HG02943 (cell line): ENCODE results near the gene HTR1B.

ENCODE experiments used
- ATAC-seq: cut with Tn5 transposase; IDR thresholded peaks from one replicate; pipeline ENCODE4 v1.9.1; 2021; ENCODE audit warnings: mild to moderate bottlenecking, low read depth, moderate library complexity; ENCODE audit not compliant: unreplicated experiment

Gene HTR1B, protein sequence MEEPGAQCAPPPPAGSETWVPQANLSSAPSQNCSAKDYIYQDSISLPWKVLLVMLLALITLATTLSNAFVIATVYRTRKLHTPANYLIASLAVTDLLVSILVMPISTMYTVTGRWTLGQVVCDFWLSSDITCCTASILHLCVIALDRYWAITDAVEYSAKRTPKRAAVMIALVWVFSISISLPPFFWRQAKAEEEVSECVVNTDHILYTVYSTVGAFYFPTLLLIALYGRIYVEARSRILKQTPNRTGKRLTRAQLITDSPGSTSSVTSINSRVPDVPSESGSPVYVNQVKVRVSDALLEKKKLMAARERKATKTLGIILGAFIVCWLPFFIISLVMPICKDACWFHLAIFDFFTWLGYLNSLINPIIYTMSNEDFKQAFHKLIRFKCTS

DNA sequence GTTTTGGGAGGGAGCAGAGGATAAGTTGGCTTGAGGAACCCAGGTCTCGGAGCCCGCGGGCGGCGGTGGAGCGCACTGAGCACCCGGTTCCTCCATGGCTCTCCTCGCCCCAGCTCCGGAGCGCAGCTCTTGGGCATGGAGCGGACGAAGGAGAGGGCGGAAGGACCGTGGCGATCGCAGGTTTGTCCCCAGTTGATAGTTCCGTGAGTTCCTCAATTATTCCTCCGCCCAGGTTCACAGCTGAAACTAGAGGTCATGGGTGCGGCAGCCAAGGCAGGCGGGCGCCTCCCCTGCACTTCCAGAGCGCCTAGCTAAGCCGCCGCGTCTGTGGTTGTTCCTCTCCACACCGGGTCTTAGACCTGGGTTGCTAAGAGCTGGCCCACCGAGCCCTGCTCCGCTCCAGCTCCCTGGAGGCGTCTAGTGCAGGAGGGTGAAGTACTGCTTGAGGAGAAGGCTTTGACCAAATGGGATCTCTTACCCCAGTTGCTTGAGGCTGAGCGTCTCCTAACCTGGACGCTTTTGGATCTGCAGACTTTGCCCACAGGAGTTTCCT, at the start of gene HTR1B:
HTR1B (minus strand) TSS at position 184 of the 553 bp plus-strand sequence; CDS start at position 96, 88 bp downstream.
- no peak for ATAC-seq

DNA sequence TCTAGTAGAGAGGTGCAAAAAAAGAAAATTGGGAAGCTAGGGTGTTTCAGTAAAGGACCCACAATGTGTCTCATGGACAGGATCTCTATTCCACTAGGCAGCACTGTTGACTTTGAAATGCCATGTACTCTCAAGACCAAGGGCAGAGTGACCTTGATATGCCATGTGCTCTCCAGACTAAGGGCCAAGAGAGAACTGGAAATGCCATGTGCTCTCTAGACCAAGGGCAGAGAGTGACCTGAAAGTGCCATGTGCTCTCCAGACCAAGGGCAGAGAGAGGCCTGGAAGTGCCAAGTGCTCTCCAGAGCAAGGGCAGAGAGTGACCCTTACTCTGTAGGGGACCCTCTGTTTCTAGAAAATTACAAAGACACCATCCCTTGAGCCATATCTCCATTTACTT, 49.3 kb upstream of the HTR1B start:
- ATAC-seq: no peak

DNA sequence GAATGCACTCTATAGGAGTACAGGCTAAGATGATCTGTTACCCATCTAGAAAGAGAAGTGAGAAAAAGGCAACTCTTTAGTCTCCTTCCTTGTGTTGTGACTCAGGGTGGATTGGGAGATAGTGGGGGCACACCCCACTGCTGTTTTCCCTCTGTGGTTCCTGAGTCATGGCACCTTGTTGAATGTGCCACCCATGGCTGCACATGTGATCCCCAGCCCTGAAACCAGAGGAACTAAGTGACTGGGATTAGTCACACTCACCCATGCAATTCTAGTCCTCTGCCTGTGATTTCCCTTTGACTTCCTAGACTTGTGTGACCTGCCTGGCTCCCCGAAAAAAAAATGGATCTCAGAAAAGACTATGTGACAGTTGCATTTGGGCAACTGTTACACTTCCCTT, 48.6 kb upstream of the HTR1B start:
- no peak for ATAC-seq

DNA sequence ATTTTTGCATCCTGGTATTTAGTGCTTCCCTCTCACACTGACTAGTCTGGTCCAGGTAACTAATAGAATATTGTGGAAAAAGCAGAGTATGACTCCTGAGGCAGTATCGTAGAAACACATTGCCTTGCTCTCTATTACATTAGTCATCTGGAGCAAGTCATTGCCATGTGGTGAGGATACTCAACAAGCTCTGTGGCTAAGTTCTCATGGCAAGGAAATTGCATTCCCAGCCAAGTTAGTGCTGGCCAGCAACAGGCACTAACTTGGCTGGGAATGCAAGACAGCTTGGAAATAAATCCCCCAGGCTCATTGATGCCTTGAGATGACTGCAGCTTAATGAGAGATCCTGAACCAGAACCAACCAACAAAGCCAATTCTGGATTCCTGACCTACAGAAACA, 39.7 kb upstream of the HTR1B start:
- no peak for ATAC-seq

DNA sequence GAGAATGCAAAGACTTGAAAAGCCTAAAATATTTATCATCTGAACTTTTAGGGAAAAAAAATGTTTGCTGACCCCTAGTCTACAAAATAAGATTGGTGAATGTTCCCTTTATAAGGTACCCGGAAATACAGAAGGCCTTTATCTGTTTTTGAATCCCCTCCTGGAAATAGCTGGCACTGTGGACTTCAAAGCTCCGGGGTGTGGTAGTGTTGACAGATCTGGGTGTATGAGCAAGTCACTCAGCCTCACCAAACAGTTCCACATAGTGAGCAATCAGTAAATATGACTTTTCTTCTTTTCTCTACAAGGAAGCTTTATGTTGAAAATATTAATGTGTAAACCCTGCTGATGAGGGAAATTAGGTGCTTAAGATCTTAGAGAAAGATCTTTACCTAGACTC, 29.2 kb upstream of the HTR1B start:
- ATAC-seq: no peak

DNA sequence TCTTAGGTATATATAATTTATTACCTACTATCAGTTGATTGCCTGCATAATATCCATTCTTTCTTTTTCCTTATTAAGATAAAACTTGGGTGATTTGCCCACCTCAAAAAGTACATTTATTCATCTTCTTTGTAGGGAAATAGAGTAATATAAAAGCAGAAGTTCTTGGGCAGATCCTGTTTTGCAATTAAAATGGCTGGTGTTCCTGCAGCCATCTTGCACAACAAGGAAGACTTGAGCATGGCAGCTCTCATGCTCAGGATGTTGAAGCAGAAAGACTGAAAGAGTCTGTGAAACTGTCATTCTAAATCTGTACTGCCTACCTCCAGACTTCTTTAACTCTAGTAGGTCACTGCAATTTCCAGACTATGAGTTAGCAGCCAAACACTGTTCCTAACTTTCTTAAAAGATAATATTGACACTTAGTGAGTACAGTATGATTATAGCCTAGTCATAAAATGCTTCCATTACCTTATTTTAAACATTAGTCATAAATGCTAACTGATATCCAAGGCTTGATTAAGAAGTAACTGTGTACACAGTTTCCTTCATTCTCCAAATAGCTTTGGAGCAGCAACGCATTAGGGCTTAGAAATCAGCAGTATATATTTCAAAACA, 24.6 kb upstream of the HTR1B start:
- ATAC-seq: no peak

DNA sequence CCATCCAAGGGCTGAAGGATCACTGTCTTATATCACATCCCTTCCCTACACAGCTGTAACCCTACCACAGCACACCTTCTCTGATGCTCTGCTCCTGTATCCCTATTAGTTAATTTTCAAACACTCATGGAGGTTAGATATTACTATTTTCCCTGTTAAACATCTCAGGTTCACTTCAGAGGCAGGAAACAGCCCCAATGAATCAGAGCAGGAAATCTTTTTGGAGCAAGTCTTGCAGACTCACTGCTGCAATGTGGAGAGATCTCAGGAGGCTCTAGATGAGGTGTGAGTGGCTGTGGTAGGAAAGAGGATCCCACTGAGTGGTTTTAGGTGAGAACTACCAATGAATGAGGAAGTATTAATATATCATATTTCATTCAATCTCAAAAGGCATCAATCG, 19.7 kb upstream of the HTR1B start:
- no peak for ATAC-seq

DNA sequence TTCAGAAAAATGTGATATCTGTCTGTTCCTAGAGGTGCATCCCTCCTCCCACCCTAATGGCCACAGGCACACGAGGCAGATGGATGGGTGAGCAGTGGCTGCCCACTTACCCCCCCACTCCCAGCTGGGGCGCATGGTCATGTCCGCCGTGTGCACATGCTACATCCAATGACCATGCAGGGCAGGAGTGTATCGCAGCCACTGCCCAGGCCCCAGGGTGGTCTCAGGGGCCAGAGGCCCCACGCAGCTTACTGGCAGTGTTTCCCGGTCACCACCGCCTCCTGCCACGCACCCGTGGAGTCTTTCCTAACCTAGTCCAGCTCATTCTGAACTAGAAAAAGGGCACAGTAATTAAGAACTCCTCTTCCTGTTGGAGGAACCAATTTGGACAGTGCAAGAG, 11.7 kb upstream of the HTR1B start:
- ATAC-seq: no peak

DNA sequence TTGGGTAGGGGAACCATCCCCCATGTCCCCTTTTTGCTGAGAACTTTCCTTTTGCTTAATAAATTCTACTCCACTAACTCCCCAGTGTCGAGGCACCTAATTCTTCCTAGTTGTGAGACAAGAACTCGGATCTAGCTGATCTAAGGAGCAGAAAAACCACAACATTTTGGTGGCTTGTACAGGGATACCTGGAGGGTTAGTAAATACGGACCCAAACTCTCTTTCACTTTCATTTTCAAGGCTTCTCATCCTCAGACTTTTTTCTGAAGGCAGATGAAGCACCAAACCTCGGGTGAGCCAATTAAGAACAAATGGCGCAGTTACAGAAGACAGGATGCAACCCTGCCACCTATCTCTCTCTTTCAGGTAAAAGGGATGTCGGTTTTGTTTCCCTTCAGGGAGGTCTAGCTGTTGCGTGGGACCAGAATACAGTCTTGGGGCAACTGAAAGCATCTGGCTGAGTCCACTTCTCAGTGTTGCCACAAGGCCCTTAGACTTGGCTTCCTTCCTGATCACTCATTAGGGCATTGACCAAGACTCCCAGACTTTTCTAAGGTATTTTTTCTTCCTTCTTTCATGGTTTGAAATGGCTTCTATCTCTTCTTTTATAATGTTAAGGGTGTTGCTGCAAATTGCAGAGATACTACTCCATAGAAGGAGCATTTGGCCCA, 11.1 kb upstream of the HTR1B start:
- no peak for ATAC-seq

DNA sequence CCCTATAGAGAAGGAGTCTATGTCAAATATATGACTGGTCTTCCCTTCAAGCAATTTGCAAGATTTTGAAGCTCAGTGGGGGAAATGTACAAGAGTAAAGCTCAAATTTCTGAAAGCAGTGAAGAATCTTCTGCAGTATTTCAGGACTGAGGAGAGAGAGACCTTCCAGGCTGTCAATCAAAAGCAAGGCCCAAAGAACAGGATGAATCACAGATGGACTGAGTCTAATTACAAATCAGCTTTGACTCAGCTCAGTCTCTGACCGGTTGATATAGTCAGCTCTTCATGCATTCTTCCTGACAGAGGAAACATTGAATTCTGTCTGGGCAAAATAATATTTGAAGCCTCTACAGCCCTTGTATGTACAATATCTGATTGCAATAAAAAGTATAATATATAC, 7.7 kb upstream of the HTR1B start:
- ATAC-seq: no peak

DNA sequence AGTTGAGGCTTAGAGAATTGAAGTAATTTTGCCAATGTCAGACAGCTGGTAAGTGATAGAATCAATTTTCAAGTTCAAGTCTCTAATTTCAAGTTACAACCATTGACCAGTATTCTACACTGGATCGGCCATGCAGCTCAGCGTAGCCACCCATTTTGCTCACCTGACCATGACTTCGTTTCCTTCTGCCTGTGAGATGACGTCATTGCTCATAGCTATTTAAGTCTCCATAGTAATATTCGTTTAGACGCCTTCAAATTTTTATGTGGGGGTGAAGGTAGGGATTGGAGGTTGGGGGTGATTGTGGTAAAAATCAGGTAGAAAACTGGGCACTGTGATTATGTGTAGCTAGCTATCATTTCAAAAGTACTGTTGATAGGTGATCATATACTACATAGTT, 5.6 kb upstream of the HTR1B start:
- ATAC-seq: no peak

DNA sequence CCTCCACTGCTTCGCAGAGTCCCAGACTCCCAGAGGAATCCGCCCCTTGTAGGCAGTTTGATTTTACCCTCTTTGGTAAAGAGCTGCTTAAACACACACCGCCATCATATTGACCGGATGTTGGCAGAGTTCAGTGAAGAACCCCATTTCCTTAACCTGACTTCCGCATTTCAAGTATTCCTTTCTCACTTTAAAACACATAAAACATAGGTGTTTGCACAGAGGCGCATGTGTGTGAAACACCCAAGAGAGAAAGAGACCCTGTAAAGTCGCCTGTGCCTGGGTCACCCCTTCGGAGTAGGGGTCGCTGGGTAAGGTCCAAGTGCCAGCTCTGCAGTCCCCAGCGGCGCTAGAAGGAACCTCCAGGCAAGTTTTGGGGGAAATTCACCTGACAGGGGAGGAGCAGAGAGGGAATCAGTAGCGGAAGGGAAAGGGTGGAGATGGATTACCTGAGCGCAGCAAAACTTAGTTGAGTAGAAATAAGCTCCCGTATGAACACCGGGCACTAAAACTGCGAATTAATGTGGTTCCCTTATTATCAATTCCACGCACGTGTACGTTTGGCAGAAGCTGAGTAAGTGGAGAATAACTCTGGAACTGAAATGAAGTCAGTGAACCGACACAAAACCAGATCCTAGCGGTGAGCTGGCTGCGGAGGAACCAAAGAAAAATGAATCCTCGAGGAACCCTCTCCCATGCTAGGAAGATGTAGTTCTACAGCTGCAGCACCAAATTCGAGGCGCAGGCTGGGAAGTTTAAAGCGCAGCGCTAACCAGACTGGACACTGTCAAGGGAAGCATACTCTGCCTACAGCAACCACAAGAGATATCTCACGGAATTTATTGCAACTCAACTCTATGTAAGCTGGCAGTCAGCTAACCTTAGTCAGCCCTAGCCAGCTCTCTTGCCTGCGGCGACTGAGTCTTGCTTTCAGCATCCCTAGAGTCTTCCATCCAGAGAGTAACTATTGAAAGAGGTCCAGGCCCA, 3.5 kb upstream of the HTR1B start:
- peak; percentile 82 for ATAC-seq

DNA sequence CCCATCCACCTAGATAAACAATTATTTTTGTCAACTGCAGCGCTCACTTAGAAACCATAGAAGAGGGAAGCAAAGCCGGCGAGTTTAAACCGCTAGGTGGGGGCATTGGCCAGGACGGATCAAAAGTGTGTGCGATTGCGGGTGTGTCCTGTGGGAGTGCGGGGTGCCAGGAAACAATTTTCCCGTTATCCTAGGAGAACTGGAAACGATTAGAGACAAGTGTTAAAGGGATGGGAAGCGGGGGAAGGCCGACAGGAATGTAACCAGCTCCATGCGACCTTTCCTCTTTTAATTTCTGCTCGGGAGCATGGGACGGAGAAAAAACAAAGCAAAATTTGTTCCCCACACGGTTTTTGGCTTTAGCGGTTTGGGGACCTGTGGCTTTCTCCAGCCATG, 2.8 kb upstream of the HTR1B start:
- peak; percentile 93 for ATAC-seq

DNA sequence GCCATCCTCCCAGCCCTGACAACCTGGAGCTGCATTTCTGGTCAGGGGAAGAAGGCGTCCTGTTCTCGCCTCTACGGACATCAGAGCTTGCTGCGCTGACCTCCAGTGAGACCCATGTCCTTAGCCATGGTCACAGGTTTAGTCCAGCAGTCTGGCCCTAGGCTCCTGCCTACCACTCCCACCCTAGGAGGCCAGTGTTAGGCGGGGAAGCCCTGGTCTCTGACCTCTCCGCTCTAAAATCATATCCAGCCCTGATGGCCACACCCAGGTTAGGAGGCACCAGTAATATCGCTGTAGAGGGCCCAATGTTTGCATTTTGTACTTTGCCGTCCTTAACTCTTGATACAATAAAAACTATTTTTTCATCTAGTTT, 1.2 kb upstream of the HTR1B start:
- ATAC-seq: no peak

DNA sequence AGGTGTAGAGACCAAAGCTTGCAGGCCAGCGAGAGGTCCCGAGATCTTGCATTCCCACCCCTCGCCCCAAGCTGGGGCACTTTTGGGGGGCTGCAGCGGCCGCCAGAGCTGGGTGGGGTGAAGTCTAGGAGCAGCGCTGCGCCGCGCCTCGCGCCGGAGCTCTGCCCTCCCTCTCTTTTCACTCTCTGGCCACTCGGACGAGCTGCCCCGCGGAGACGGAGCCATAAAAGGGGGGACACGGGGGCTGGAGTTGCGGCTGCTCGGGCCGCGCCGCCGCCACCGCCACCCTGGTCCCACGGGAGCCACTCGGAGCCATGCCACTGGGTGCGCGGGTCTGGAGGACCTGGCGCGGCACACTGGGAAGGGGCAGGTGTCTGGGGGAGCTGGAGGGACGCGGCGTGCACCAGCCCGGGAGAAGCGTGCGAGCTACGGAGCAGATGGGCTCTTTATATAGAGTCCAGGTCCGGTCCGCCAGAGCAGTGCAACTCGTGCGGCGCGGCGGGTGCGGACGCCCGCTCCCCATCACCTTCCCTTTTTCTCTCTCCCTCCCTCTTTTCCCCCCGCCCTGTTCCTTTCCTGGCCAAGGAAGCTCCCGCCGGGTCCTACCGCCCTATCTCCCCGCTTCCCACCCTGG, 687 bp upstream of the HTR1B start:
- no peak for ATAC-seq

DNA sequence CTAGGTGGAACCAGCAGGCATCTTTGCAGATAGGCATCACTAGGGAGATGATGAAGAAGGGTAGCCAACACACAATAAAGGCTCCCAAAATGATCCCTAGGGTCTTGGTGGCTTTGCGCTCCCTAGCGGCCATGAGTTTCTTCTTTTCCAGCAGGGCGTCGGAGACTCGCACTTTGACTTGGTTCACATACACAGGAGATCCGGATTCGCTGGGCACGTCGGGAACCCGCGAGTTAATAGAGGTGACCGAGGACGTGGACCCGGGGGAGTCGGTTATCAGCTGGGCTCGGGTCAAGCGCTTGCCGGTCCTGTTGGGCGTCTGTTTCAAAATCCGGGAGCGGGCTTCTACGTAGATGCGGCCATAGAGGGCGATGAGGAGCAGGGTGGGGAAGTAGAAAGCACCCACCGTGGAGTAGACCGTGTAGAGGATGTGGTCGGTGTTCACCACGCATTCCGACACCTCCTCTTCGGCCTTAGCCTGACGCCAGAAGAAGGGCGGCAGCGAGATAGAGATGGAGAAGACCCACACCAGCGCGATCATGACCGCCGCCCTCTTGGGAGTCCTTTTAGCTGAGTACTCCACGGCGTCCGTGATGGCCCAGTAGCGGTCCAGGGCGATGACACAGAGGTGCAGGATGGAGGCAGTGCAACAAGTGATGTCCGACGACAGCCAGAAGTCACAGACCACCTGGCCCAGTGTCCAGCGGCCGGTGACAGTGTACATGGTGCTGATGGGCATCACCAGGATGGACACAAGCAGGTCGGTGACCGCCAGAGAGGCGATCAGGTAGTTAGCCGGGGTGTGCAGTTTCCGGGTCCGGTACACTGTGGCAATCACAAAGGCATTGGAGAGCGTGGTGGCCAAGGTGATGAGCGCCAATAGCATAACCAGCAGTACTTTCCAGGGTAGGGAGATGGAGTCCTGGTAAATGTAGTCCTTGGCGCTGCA, 658 bp downstream of the HTR1B start:
- no peak for ATAC-seq

DNA sequence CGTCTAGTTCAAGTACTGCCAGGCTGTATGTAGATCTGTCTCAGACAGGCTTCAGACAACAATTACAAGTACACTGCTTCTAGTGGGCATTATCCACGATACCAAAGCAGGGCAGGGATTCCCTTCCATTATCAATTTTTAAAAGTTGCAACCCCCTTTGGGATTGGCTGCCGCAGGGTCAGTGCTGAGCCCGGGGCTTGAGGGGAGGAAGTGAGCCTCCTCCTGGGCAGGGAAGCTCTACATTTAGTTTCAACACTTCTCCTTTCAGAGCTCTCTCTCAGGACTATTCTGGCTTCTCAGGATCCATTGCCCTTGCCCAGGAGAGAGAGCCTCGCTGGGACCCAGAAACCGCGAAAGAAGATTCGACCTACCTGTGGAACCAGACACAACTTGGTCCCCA, 1.5 kb downstream of the HTR1B start:
- ATAC-seq: no peak

DNA sequence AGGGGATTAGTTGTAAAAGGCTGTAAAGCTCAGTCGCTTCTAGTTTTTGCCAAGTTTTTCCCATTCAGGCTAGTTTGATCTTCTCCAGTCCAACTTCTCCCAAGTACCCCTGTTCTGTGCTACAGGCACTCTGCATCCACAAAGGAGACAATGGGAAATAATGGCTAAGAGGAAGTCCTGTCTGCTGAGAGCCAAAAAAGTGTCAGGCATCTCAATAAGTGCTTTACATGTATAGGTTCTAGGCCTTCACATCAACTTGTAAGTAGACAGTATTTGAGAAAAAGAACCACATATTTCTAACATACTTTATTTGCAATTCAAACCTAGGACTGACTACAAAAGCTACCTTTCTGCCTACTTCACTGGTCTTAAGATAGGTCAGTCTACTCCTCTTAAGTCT, 4.9 kb downstream of the HTR1B start:
- ATAC-seq: no peak
